SU-DHL-6 (cell line): ENCODE data around the gene LRRC46.

ENCODE experiments used
- H2AFZ ChIP-seq: fragments of 200-600 bp; sonication (generic); 2 replicates; pipeline ENCODE4 v1.6.1; 2014; ENCODE audit warnings: low read depth, mild to moderate bottlenecking, moderate library complexity, mixed read lengths, antibody characterized with exemption, low read length; ENCODE audit not compliant: severe bottlenecking
- H3F3A ChIP-seq: fragments of 200-600 bp; shearing (Covaris generic); 2 replicates; pipeline ENCODE4 v1.6.0; 2016; ENCODE audit warnings: antibody characterized with exemption, mild to moderate bottlenecking; ENCODE audit not compliant: insufficient read depth
- H3K27ac ChIP-seq: fragments of 200-600 bp; sonication (generic); 2 replicates; pipeline ENCODE4 v1.5.1; 2016; ENCODE audit warnings: low read depth, mild to moderate bottlenecking, low read length, moderate library complexity, mixed read lengths
- H3K27me3 ChIP-seq: fragments of 200-600 bp; sonication (generic), shearing (Covaris generic); 2 replicates; pipeline ENCODE4 v1.6.0; 2014; ENCODE audit warnings: mild to moderate bottlenecking, low read length
- H3K36me3 ChIP-seq: fragments of 200-600 bp; sonication (generic); 2 replicates; pipeline ENCODE4 v1.6.1; 2014; ENCODE audit warnings: mild to moderate bottlenecking, low read length, mixed read lengths
- H3K4me2 ChIP-seq: fragments of 300-600, 200-600 bp; shearing (Covaris generic), sonication (generic); 2 replicates; pipeline ENCODE4 v1.6.0; 2014; ENCODE audit warnings: low read length, low read depth, mild to moderate bottlenecking; ENCODE audit not compliant: poor library complexity, severe bottlenecking
- H3K4me3 ChIP-seq: fragments of 200-600 bp; sonication (generic); 2 replicates; pipeline ENCODE4 v1.5.1; 2014; ENCODE audit warnings: antibody characterized with exemption, low read length, mild to moderate bottlenecking, mixed read lengths; ENCODE audit not compliant: insufficient read depth, poor library complexity, severe bottlenecking
- H3K79me2 ChIP-seq: fragments of 200-600 bp; sonication (generic); 2 replicates; pipeline ENCODE4 v1.6.1; 2014; ENCODE audit warnings: mild to moderate bottlenecking, low read length, moderate library complexity; ENCODE audit not compliant: insufficient read depth
- H3K9ac ChIP-seq: fragments of 200-600 bp; sonication (generic); 2 replicates; pipeline ENCODE4 v1.7.0; 2014; ENCODE audit warnings: mild to moderate bottlenecking, low read length
- H3K9me2 ChIP-seq: fragments of 200-600 bp; sonication (generic); replicated peaks from 2 replicates; pipeline ENCODE4 v1.6.1; 2014; ENCODE audit warnings: low read length; ENCODE audit not compliant: insufficient read depth
- H3K9me3 ChIP-seq: fragments of 200-600 bp; sonication (generic); 2 replicates; pipeline ENCODE4 v1.6.1; 2014; ENCODE audit warnings: low read length, mixed read lengths; ENCODE audit not compliant: insufficient read depth
- H4K20me1 ChIP-seq: fragments of 200-600 bp; sonication (generic); 2 replicates; pipeline ENCODE4 v1.6.1; 2014; ENCODE audit warnings: low read depth, mild to moderate bottlenecking, antibody characterized with exemption, low read length, moderate library complexity, mixed read lengths
- EZH2phosphoT487 ChIP-seq: fragments of 200-600 bp; sonication (generic), shearing (Covaris generic); conservative IDR thresholded peaks from 2 replicates; pipeline ENCODE4 v1.6.1; 2018; ENCODE audit warnings: mild to moderate bottlenecking, antibody characterized with exemption, low read length, moderate library complexity, mixed read lengths
- TF ChIP-seq, protein P1 (sequence below): fragments of 200-600 bp; sonication (generic); IDR thresholded peaks from one replicate; pipeline ENCODE4 v1.5.1; 2017; ENCODE audit warnings: antibody characterized with exemption, mild to moderate bottlenecking, low read length, moderate library complexity; ENCODE audit not compliant: insufficient read depth, poor library complexity, severe bottlenecking

The LRRC46 gene

DNA sequence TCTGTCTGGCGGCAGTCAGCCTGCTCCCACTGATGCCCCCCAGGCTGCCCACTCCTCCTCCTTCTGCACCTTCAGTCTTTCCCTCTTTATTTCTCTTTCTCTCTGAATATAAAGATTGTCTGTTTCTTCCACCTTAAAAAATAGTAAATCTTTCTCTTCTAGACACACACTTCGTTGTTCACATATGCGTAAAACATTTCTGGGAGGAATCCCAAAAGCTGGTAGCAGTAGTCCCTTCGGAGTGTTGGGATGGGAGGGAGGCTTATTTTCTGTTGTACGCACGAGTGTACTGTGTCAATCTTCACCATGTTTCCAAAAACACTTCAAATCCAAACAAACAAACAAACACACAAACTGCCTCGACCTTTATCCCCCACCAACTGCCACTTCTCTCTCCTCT is 19.8 kb upstream of the LRRC46 start:
- Histone ChIP-seq H3K9me3 (no peaks in the 10 kb centered on the region), H2AFZ (no peak overlapping the region), H3K9me2 (no peaks in the 10 kb centered on the region), H3K4me3 (no peak overlapping the region), H3K79me2 (no peaks in the 10 kb centered on the region), H3K27me3 (no peaks in the 10 kb centered on the region), H3K4me2 (no peak overlapping the region), H3K9ac (no peak overlapping the region), H4K20me1 (no peaks in the 10 kb centered on the region), H3K36me3 (no peaks in the 10 kb centered on the region), H3K27ac (no peak overlapping the region), H3F3A (no peaks in the 10 kb centered on the region)
- no peak for TF ChIP-seq EZH2phosphoT487
- TF ChIP-seq, protein P1, sequence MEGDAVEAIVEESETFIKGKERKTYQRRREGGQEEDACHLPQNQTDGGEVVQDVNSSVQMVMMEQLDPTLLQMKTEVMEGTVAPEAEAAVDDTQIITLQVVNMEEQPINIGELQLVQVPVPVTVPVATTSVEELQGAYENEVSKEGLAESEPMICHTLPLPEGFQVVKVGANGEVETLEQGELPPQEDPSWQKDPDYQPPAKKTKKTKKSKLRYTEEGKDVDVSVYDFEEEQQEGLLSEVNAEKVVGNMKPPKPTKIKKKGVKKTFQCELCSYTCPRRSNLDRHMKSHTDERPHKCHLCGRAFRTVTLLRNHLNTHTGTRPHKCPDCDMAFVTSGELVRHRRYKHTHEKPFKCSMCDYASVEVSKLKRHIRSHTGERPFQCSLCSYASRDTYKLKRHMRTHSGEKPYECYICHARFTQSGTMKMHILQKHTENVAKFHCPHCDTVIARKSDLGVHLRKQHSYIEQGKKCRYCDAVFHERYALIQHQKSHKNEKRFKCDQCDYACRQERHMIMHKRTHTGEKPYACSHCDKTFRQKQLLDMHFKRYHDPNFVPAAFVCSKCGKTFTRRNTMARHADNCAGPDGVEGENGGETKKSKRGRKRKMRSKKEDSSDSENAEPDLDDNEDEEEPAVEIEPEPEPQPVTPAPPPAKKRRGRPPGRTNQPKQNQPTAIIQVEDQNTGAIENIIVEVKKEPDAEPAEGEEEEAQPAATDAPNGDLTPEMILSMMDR = no peak

DNA sequence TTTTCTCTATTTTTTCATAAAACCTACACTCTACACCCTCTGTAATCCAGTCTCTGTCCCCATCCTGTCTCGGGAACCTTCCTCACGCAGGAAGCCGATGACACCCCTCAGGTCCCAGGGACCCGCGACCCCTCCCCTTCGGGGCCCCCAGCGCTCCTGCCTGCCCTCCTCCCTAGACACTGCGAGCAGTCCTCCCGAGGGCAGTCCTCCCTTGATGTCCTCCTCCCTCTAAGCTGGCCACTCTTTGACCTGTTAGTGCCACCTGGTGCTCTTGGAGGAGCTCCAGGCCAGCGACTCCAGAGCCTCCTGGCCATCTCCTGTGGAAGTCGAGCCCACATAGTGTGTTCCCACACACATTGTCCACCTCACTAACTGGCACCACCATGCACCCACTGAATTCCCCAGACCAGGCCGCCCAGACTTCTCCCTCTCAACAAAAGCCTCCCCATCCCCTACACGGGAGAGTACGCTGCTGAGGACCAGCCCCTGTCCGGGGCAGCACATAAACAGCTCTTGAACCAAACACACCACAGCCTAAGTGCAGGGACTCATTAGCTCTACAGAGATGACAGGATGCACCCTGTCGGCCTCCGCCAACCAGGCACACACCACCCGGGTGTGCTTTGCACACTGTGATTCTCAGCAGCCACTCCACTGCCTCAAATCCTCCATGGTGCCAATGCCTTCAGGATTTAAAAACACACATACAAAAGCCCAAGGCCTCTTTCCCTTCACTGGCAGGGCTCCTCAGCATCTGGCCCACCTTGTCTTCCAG is 19.1 kb upstream of the LRRC46 start:
- no peaks in the 10 kb centered on the region for H3K79me2 ChIP-seq
- H3K4me2 ChIP-seq = no peak overlapping the region
- no peaks in the 10 kb centered on the region for H3K9me2 ChIP-seq
- no peaks in the 10 kb centered on the region for H3F3A ChIP-seq
- H3K9ac ChIP-seq = no peak overlapping the region
- H4K20me1 ChIP-seq = no peaks in the 10 kb centered on the region
- no peak overlapping the region for H2AFZ ChIP-seq
- no peaks in the 10 kb centered on the region for H3K9me3 ChIP-seq
- H3K27me3 ChIP-seq = no peaks in the 10 kb centered on the region
- no peaks in the 10 kb centered on the region for H3K36me3 ChIP-seq
- H3K4me3 ChIP-seq = no peak overlapping the region
- no peak for TF ChIP-seq EZH2phosphoT487
- H3K27ac ChIP-seq = no peak overlapping the region

DNA sequence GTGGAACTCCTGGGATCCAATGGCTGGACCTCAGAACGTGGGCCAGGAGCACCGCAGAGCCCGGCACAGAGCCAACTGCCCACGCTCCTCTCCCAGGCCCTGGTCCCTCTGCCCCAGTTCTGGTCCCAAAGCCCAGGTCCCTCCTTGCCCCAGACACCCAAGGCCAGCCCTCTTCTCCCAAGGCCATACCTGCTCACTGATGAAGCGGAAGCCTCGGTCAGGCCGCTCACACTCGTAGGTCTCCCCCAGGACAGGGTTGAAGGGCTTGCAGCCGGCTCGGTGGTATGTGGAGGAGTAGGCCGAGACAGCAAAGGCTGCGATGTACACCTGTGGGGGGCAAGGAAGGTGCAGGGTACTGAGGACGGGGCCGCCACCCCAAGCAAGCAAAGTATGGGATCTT is 18.4 kb upstream of the LRRC46 start:
- TF ChIP-seq, protein P1 = no peak
- no peak for TF ChIP-seq EZH2phosphoT487
- Histone ChIP-seq H3K27ac (no peak overlapping the region), H4K20me1 (no peaks in the 10 kb centered on the region), H3K4me3 (no peak overlapping the region), H2AFZ (no peak overlapping the region), H3K9me3 (no peaks in the 10 kb centered on the region), H3K9me2 (no peaks in the 10 kb centered on the region), H3K79me2 (no peaks in the 10 kb centered on the region), H3K27me3 (no peaks in the 10 kb centered on the region), H3F3A (no peaks in the 10 kb centered on the region), H3K9ac (no peak overlapping the region), H3K36me3 (no peaks in the 10 kb centered on the region), H3K4me2 (no peak overlapping the region)

DNA sequence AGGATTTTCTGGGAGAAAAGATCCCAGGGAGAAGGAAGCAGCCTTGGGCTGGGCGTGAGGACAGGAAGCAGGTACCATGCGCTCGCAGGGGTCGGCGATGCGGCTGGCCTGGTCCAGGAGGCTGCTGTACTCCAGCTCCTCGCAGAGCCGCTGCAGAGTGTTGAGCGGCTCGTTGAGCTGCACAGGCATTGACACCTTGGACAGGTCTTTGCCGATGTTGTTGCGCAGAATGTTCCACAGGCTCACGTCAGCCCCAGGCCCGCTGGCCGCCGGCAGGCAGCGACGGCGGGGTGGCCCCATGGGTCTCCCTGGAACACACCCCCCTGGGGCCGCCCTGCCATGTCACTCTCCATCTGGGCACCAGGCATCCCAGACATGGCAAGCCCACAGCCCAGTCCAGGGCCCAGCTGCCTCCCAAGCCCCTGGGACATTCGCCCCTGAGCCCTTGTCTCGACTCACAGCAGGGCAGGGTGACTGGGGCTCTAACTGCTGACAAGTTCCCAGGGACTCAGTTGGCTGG is 17.9 kb upstream of the LRRC46 start:
- no peaks in the 10 kb centered on the region for H3K9me2 ChIP-seq
- no peaks in the 10 kb centered on the region for H3F3A ChIP-seq
- H3K4me2 ChIP-seq = no peak overlapping the region
- H2AFZ ChIP-seq = no peak overlapping the region
- H4K20me1 ChIP-seq = no peaks in the 10 kb centered on the region
- H3K4me3 ChIP-seq = no peak overlapping the region
- no peaks in the 10 kb centered on the region for H3K27me3 ChIP-seq
- H3K36me3 ChIP-seq = no peaks in the 10 kb centered on the region
- no peak overlapping the region for H3K27ac ChIP-seq
- H3K79me2 ChIP-seq = no peaks in the 10 kb centered on the region
- TF ChIP-seq EZH2phosphoT487 = no peak
- TF ChIP-seq, protein P1 = no peak
- no peak overlapping the region for H3K9ac ChIP-seq
- no peaks in the 10 kb centered on the region for H3K9me3 ChIP-seq
